HG03354 (cell line): ENCODE results near the gene PKMYT1.

Source experiments
- ATAC-seq: cut with Tn5 transposase; IDR thresholded peaks from one replicate; pipeline ENCODE4 v1.9.1; 2021; ENCODE audit warnings: mild to moderate bottlenecking; ENCODE audit not compliant: unreplicated experiment, poor library complexity, severe bottlenecking

PKMYT1 gene

GRCh38 chr16:3019594-3020246 lies 39.5 kb upstream of the PKMYT1 start:
- ATAC-seq = no peak

GRCh38 chr16:3017794-3018506 lies 37.7 kb upstream of the PKMYT1 start, which contains the start of gene CLDN6:
Gene CLDN6 (minus strand): TSS chr16:3018183. CDS start chr16:3016021, 2,162 bp downstream.
- no peak for ATAC-seq

- ATAC-seq = no peak
These were observed 37.1 kb upstream of the PKMYT1 start for GRCh38 chr16:3017344-3017743.

- ATAC-seq = no peak
These were observed 35.7 kb upstream of the PKMYT1 start for GRCh38 chr16:3015865-3016521.

- no peak for ATAC-seq
These were observed 34.7 kb upstream of the PKMYT1 start for GRCh38 chr16:3014971-3015370.

- ATAC-seq = no peak
These were observed 33.9 kb upstream of the PKMYT1 start for GRCh38 chr16:3013998-3014690.

GRCh38 chr16:3013491-3013951 lies 33.3 kb upstream of the PKMYT1 start:
- ATAC-seq = no peak

GRCh38 chr16:3012828-3013420 lies 32.7 kb upstream of the PKMYT1 start, which contains the start of gene CLDN9:
Gene CLDN9 (plus strand): TSS chr16:3012923. CDS start chr16:3013363, 440 bp downstream.
- ATAC-seq = no peak

- no peak for ATAC-seq
These were observed 32.0 kb upstream of the PKMYT1 start for GRCh38 chr16:3012246-3012645.

- ATAC-seq = no peak
These were observed 30.3 kb upstream of the PKMYT1 start for GRCh38 chr16:3010510-3010909.

GRCh38 chr16:3009568-3010390 lies 29.5 kb upstream of the PKMYT1 start:
- ATAC-seq = no peak

- ATAC-seq = no peak
These were observed 28.4 kb upstream of the PKMYT1 start for GRCh38 chr16:3008690-3009037.

GRCh38 chr16:3007957-3008689 lies 27.9 kb upstream of the PKMYT1 start:
- no peak for ATAC-seq

GRCh38 chr16:3007059-3007956 lies 27.1 kb upstream of the PKMYT1 start:
- no peak for ATAC-seq

GRCh38 chr16:3004781-3005284 lies 24.6 kb upstream of the PKMYT1 start:
- ATAC-seq = no peak

GRCh38 chr16:3004319-3004718 lies 24.1 kb upstream of the PKMYT1 start:
- peak; percentile 12 for ATAC-seq

- peak; percentile 90 for ATAC-seq
These were observed 23.5 kb upstream of the PKMYT1 start for GRCh38 chr16:3003582-3004270.
